Measurements from ENCODE around the gene LSG1.

Gene LSG1

GRCh38 chr3:194676471-194676870, 4.5 kb upstream of the LSG1 start:
- TF ChIP-seq EZH2phosphoT487 (IDR thresholded peaks at IDR 0.05; ENCODE audit: borderline replicate concordance, low read length) = no peak
- TF ChIP-seq CTCF (IDR thresholded peaks at IDR 0.05; ENCODE audit: low read depth, low read length, poor library complexity, severe bottlenecking) = no peak
- Histone ChIP-seq H3K27ac (ENCODE audit: low read depth, low read length) (no peak overlapping the region), H3K9me3 (ENCODE audit: control insufficient read depth, insufficient read depth, low read length) (no peaks in the 10 kb centered on the region), H3K79me2 (ENCODE audit: control insufficient read depth, low read length) (peaks cover 7% of the 10 kb centered on the region), H3K36me3 (ENCODE audit: control insufficient read depth, low read length) (peaks cover 3% of the 10 kb centered on the region; the same call in 1 of the 2 replicates), H3K4me2 (ENCODE audit: low read length) (no peak overlapping the region), H3K4me3 (ENCODE audit: low read length) (no peak overlapping the region), H3K4me1 (ENCODE audit: control insufficient read depth, low read length) (peaks cover 6% of the 10 kb centered on the region), H3K9me2 (replicated peaks; ENCODE audit: control insufficient read depth, low read length) (no peaks in the 10 kb centered on the region), H4K20me1 (ENCODE audit: control insufficient read depth, insufficient read depth, low read depth, low read length) (no peaks in the 10 kb centered on the region), H3K27me3 (ENCODE audit: control insufficient read depth, low read length) (peaks cover 7% of the 10 kb centered on the region; the same call in 1 of the 2 replicates), H3F3A (ENCODE audit: control insufficient read depth, insufficient read depth) (no peaks in the 10 kb centered on the region)

- H3K9me2 ChIP-seq (replicated peaks; ENCODE audit: control insufficient read depth, low read length) = no peaks in the 10 kb centered on the region
- no peak overlapping the region for H3K27ac ChIP-seq (ENCODE audit: low read depth, low read length)
- no peak overlapping the region for H3K4me3 ChIP-seq (ENCODE audit: low read length)
- no peak overlapping the region for H3K4me2 ChIP-seq (ENCODE audit: low read length)
- H3K27me3 ChIP-seq (ENCODE audit: control insufficient read depth, low read length) = peaks cover 7% of the 10 kb centered on the region; the same call in 1 of the 2 replicates
- TF ChIP-seq CTCF (IDR thresholded peaks at IDR 0.05; ENCODE audit: low read depth, low read length, poor library complexity, severe bottlenecking) (no peak), EZH2phosphoT487 (IDR thresholded peaks at IDR 0.05; ENCODE audit: borderline replicate concordance, low read length) (no peak)
- no peaks in the 10 kb centered on the region for H3K9me3 ChIP-seq (ENCODE audit: control insufficient read depth, insufficient read depth, low read length)
- H3K4me1 ChIP-seq (ENCODE audit: control insufficient read depth, low read length) = peaks cover 13% of the 10 kb centered on the region
- peaks cover 4% of the 10 kb centered on the region; the same call in 1 of the 2 replicates for H4K20me1 ChIP-seq (ENCODE audit: control insufficient read depth, insufficient read depth, low read depth, low read length)
- H3K79me2 ChIP-seq (ENCODE audit: control insufficient read depth, low read length) = peaks cover 15% of the 10 kb centered on the region
- H3K36me3 ChIP-seq (ENCODE audit: control insufficient read depth, low read length) = peaks cover 3% of the 10 kb centered on the region; the same call in 1 of the 2 replicates
- H3F3A ChIP-seq (ENCODE audit: control insufficient read depth, insufficient read depth) = no peaks in the 10 kb centered on the region
Measured at GRCh38 chr3:194675680-194676079, 3.7 kb upstream of the LSG1 start.

- Histone ChIP-seq H3K27me3 (ENCODE audit: control insufficient read depth, low read length) (peaks cover 7% of the 10 kb centered on the region; the same call in 1 of the 2 replicates), H3K4me1 (ENCODE audit: control insufficient read depth, low read length) (peaks cover 18% of the 10 kb centered on the region), H3K79me2 (ENCODE audit: control insufficient read depth, low read length) (peaks cover 20% of the 10 kb centered on the region), H3K27ac (ENCODE audit: low read depth, low read length) (no peak overlapping the region), H3F3A (ENCODE audit: control insufficient read depth, insufficient read depth) (no peaks in the 10 kb centered on the region), H3K9me2 (replicated peaks; ENCODE audit: control insufficient read depth, low read length) (no peaks in the 10 kb centered on the region), H3K36me3 (ENCODE audit: control insufficient read depth, low read length) (peaks cover 4% of the 10 kb centered on the region), H3K9me3 (ENCODE audit: control insufficient read depth, insufficient read depth, low read length) (no peaks in the 10 kb centered on the region), H4K20me1 (ENCODE audit: control insufficient read depth, insufficient read depth, low read depth, low read length) (peaks cover 4% of the 10 kb centered on the region; the same call in 1 of the 2 replicates), H3K4me2 (ENCODE audit: low read length) (no peak overlapping the region), H3K4me3 (ENCODE audit: low read length) (no peak overlapping the region)
- no peak for TF ChIP-seq CTCF (IDR thresholded peaks at IDR 0.05; ENCODE audit: low read depth, low read length, poor library complexity, severe bottlenecking)
- no peak for TF ChIP-seq EZH2phosphoT487 (IDR thresholded peaks at IDR 0.05; ENCODE audit: borderline replicate concordance, low read length)
Measured at GRCh38 chr3:194675081-194675640, 3.2 kb upstream of the LSG1 start.

All from DOHH2 (cell line).